ENCODE measurements around the gene HAAO. TPM values are rescaled to one million over a fixed set of nuclear protein-coding genes. Genes with fewer than 3 reads are reported as not detected.

The HAAO gene
- 6.4 TPM for total RNA-seq
- long read RNA-seq, transcript HAAO-201 (10 exons, 1,265 nt) = major isoform, 5 of 7 reads
- long read RNA-seq, partial matches to known transcripts = 0 of 7 reads
- long read RNA-seq, other reads (novel, unspliced or antisense) = 1 of 7 reads

DNA sequence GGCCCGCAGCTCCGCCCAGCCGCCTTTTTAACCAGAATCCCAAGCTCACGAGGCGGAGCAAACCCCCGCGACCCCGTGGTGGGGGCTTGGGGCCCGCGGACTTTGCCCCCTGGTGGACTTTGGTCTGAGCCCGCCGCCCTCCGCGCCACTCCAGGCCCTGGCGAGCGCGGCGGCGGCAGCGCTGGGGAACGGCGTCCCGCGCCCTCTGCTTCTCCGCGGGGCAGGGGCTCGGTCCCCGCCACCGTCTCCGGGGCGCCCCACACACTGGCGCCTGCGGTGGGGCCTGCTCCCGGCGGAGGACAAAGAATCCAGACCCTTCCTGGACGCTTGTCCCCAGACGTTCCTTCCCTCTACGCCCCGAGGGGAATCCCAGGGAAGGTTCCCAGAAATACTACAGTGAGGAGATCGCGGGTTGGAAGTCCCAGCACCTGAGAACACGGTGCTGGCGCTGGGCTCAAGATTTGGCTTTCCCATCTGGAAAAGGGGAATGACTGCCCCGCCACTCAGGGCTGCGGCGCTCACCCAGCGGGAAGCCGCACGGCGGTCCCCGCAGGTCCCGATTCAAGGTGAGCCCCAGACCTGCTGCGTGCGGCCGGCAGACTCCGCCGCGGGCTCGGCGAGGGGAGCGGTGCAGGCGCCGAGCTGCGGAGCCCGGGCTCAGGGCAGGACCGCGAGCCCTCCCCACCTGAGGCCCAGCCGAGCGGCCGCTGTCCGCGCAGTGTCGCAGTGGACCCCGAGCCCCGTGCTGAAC is at the start of gene HAAO:
Gene HAAO (minus strand): TSS at position 1 of the 751 bp plus-strand sequence. CDS start 47 bp downstream, outside the sequence.
- Histone ChIP-seq H3K27ac (peak within 1 kb of the TSS; percentile 81), H3K27me3 (no peaks in the 10 kb centered on the region), H3K9me3 (no peaks in the 10 kb centered on the region), H3K36me3 (no peaks in the 10 kb centered on the region), H3K4me3 (peak within 1 kb of the TSS; percentile 63), H3K4me1 (peaks cover 8% of the 10 kb centered on the region)
- intact Hi-C loops (cut with DNase I) = no loop called here
- ATAC-seq = peak; percentile 72
- TF ChIP-seq, protein P1, sequence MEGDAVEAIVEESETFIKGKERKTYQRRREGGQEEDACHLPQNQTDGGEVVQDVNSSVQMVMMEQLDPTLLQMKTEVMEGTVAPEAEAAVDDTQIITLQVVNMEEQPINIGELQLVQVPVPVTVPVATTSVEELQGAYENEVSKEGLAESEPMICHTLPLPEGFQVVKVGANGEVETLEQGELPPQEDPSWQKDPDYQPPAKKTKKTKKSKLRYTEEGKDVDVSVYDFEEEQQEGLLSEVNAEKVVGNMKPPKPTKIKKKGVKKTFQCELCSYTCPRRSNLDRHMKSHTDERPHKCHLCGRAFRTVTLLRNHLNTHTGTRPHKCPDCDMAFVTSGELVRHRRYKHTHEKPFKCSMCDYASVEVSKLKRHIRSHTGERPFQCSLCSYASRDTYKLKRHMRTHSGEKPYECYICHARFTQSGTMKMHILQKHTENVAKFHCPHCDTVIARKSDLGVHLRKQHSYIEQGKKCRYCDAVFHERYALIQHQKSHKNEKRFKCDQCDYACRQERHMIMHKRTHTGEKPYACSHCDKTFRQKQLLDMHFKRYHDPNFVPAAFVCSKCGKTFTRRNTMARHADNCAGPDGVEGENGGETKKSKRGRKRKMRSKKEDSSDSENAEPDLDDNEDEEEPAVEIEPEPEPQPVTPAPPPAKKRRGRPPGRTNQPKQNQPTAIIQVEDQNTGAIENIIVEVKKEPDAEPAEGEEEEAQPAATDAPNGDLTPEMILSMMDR (IDR thresholded peaks at IDR 0.05) = peak; percentile 25
- peak; percentile 79 for DNase-seq

DNA sequence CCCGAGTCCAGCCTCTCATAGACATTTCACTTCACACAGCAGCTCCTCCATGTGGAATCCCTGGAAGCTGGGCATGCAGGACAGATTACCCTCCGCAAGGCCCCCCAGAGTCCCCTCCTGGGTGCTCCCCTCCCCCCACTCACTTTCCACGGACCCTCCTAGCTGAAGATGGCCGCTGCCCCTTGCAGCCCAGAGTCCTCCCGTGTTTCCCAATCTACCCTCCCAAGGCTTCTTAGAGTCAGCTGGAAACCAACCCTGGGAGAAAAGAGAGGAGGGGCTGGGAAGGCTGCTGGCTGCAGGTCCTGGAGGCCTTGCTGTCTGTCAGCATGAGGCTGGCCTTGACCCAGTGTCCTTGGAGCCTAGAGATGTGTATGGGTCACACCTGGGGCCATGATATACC is 49.0 kb upstream of the HAAO start:
- TF ChIP-seq, protein P1 (IDR thresholded peaks at IDR 0.05) = no peak
- ATAC-seq (no peak), DNase-seq (peak; percentile 31)
- H3K27ac ChIP-seq = no peak overlapping the region
- intact Hi-C loops (cut with DNase I) = no loop called here
- no peaks in the 10 kb centered on the region for H3K36me3 ChIP-seq
- H3K4me3 ChIP-seq = no peak overlapping the region
- H3K4me1 ChIP-seq = peaks cover 14% of the 10 kb centered on the region
- no peaks in the 10 kb centered on the region for H3K27me3 ChIP-seq
- H3K9me3 ChIP-seq = no peaks in the 10 kb centered on the region

DNA sequence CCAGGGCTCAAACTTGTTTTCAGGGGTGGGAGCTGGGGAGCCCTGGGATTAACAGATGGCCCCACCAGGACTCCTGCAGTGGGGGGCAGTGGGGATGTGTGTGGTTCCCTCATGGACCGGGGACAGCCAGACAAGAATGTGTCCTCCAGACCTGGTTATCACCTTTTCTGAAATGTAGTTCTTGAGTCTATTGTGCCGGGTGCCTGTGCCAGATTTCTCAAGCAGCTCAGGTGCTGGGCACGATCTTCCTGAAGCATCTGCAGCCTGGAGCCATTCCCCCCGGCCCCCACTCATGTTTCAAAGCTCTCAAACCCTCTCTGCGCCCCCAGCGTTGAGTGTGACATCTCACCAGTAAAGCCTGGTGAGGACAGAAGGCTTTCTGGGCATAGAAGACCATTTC is 48.4 kb upstream of the HAAO start:
- DNase-seq = peak; percentile 35
- ATAC-seq = no peak
- no peak overlapping the region for H3K4me3 ChIP-seq
- no peak overlapping the region for H3K27ac ChIP-seq
- TF ChIP-seq, protein P1 (IDR thresholded peaks at IDR 0.05) = no peak
- H3K27me3 ChIP-seq = no peaks in the 10 kb centered on the region
- no peaks in the 10 kb centered on the region for H3K9me3 ChIP-seq
- intact Hi-C loops (cut with DNase I) = no loop called here
- H3K36me3 ChIP-seq = no peaks in the 10 kb centered on the region
- peaks cover 14% of the 10 kb centered on the region for H3K4me1 ChIP-seq

DNA sequence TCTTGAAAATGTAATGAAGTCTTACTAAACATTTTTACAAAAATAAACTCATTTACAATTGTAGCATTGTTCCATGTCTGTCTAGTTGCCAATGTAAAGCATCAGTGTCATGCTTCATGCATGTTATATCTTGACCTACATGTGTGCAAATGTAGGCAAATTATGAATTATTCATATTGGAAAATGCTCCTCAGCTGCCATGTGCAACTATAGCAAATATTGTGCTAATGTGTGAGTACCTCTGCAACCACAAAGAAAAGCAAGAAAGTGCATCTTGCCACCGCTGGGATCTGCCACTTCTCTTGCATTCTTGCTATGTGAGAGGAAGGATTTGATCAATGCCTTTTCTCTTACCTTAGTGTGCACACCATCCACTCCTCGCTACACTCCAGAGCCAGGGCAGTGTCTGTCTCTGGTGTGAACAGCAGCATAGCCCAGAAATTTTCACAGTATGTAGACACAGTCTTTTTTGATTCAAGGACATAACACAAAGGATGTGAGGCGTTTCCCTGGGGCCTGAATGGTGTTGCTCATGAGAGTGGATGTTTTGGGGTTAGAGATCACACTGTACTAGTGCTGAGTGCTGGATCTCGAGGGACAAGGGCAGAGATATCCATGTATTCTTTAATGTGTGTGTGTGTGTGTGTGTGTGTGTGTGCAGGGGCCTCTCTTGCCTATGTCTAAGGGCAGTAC is 47.6 kb upstream of the HAAO start:
- DNase-seq = peak; percentile 12
- intact Hi-C loops (cut with DNase I) = no loop called here
- Histone ChIP-seq H3K27me3 (no peaks in the 10 kb centered on the region), H3K4me3 (no peak overlapping the region), H3K36me3 (no peaks in the 10 kb centered on the region), H3K4me1 (peaks cover 13% of the 10 kb centered on the region), H3K27ac (no peak overlapping the region), H3K9me3 (no peaks in the 10 kb centered on the region)
- no peak for ATAC-seq
- TF ChIP-seq, protein P1 (IDR thresholded peaks at IDR 0.05) = no peak

DNA sequence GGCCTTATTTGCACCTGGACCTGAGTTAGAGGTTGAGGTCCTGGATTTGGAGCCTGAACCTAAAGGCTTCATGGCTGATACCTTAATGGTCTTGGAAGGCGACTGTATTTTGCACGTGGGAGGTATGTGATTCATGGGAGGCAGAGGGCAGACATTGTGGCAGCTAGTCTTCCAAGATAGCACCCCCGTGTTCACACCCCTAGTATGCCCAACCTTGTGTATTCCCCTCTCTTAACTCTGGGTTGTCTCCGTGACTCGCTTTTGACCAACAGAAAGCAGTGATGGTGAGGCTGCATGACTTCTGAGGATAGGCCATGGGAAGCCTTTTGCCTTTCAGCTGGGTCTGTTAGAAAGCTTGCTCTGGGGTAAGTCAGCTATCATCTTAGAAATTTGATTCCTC is 45.8 kb upstream of the HAAO start:
- Histone ChIP-seq H3K4me3 (no peak overlapping the region), H3K36me3 (no peaks in the 10 kb centered on the region), H3K27me3 (no peaks in the 10 kb centered on the region), H3K9me3 (no peaks in the 10 kb centered on the region), H3K27ac (no peak overlapping the region), H3K4me1 (peaks cover 7% of the 10 kb centered on the region)
- peak; percentile 3 for DNase-seq
- intact Hi-C loops (cut with DNase I) = no loop called here
- ATAC-seq = no peak
- TF ChIP-seq, protein P1 (IDR thresholded peaks at IDR 0.05) = no peak

All from upper lobe of right lung (tissue), 1 donor.